ENCODE data around the gene GGN.

GGN gene

DNA sequence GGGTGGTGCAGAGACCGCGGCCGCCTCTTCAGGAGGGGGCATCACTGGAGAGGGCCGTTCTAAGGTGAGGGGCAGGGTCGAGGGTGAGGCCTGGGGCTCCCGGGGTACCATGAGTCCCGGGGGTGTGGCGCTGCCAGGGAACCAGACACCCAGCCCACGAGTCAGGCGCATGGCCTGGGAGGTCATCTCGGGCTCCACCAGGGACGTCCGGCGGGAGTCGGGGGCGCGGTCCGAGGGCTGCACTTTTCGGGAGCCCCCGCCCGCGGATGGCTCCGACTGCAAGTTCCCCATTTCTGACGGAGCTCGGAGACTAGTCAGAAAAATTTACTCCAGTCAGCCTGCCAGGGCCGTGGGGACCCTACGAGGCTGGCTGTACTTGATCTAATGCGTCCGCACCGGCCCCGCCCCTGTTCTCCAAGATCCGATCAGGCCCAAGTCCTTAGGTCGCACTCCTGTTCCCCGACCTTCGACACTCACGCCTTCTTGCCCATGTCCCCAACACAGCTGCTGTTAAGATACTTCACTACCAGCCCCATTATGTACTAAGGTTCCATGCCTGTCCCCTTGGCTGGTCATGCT lies 774 bp downstream of the GGN start:
- intact Hi-C loops (cut with micrococcal nuclease) = no loop called here
- Mint-ChIP-seq H3K36me3 (ENCODE audit: low read depth) (peaks cover 44% of the 10 kb centered on the region), H3K27ac (peak overlapping the region; percentile 84), H3K4me1 (ENCODE audit: low read depth) (peaks cover 34% of the 10 kb centered on the region), H3K27me3 (peaks cover 61% of the 10 kb centered on the region), H3K9me3 (no peaks in the 10 kb centered on the region), H3K4me3 (peak overlapping the region; percentile 81)

DNA sequence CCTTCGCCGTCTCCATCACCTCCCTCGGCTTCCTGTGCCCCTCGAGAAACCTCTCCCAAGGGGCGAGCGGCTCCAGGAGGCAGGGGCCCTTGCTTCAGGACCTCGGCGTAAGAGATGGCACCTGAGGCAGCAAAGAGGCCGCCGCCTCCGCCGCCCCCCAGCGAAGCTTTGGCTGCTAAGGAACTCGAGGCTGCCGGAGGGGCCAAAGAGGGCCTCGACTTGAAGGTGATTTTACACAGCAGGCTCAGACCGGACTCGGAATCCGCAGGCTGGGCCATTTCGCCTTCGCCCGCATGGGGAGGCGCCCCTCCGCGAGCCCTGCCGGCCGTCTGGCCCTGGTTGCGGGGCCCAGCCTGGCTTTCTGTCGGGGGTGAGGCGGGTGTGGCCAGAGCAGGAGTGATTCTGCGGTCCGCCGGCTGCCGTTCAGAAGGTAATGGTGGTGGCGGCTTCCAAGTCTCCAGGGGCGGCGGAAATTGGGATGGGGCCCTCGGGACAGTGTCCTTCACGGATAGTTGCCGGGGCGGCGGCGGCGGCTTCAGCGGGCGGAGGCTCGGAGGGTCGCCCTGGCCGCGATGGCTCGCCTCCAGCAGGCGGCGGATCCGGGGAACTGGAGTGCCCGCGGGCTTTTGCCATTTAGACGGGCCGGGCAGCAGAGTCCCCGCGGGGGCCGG lies 1.4 kb downstream of the GGN start:
- Mint-ChIP-seq H3K9me3 (no peaks in the 10 kb centered on the region), H3K4me3 (peak overlapping the region; percentile 81), H3K36me3 (ENCODE audit: low read depth) (peaks cover 50% of the 10 kb centered on the region), H3K27me3 (peaks cover 54% of the 10 kb centered on the region), H3K27ac (peak overlapping the region; percentile 84), H3K4me1 (ENCODE audit: low read depth) (peaks cover 34% of the 10 kb centered on the region)
- intact Hi-C loops (cut with micrococcal nuclease) = no loop called here

DNA sequence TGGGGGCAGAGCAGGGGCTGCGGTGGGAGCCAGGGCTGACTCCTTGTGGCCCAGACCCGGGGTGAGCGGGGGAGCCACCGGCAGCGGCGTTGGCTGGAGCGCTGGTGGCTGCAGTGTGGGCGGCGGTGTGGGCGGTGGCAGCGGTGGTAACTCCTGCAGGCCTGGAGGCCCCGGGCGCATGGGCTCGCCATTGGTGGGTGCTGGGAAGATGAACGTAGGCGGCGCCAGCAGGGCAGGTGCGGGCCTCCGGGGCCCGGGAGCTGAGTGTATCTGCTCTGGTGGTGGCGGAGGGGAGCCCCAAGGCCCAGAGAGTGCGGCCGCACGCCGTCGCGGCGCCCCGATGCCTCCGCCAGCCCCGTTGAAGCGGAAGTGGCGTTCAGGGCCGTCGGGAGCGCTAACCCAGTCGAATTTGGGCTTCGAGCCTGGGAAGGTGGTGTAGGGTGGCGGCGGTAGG lies 2.0 kb downstream of the GGN start:
- intact Hi-C loops (cut with micrococcal nuclease) = no loop called here
- no peaks in the 10 kb centered on the region for H3K9me3 Mint-ChIP-seq
- peaks cover 34% of the 10 kb centered on the region for H3K4me1 Mint-ChIP-seq (ENCODE audit: low read depth)
- peak overlapping the region; percentile 11 for H3K4me3 Mint-ChIP-seq
- peaks cover 48% of the 10 kb centered on the region for H3K27me3 Mint-ChIP-seq
- H3K27ac Mint-ChIP-seq = no peak overlapping the region
- H3K36me3 Mint-ChIP-seq (ENCODE audit: low read depth) = peaks cover 56% of the 10 kb centered on the region

DNA sequence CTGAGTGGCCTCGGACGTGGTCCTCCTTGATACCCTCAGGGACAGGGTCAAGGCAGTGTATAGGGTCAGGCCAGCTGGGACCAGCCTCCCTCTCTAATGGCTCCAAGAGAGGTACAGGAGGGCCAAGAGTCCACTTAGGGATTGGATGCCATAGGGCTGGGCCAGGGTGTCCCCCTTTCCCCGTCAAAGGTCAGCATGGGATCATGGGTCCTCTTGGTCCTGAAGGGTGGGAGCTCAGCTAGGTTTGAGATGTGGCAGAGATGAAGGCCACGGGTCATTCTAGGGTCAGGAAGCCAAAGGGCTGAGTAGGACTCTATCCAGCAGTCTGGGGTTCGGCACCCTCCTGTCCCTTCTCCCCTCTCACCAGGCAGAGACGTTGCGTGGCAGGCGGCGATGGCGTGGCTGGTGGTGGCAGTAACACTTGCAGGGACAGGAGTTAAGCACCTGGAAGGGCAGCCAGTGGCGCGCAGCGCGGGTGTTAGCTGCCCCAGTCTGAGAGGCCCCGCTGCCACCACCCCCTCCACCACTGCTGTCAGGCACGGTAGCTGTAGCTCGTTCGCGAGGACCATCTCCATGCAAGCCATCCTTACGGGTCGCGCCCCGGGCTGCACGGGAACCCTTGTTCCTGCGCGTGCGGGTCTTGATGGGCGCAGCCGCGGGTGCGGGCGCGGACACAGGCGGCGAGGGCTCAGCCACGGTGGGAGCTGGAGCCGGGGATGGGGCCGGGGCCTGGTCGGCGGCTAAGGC lies 2.6 kb downstream of the GGN start:
- Mint-ChIP-seq H3K9me3 (no peaks in the 10 kb centered on the region), H3K27me3 (peaks cover 44% of the 10 kb centered on the region), H3K4me3 (no peak overlapping the region), H3K27ac (no peak overlapping the region), H3K36me3 (ENCODE audit: low read depth) (peaks cover 62% of the 10 kb centered on the region), H3K4me1 (ENCODE audit: low read depth) (peaks cover 34% of the 10 kb centered on the region)
- intact Hi-C loops (cut with micrococcal nuclease) = no loop called here

DNA sequence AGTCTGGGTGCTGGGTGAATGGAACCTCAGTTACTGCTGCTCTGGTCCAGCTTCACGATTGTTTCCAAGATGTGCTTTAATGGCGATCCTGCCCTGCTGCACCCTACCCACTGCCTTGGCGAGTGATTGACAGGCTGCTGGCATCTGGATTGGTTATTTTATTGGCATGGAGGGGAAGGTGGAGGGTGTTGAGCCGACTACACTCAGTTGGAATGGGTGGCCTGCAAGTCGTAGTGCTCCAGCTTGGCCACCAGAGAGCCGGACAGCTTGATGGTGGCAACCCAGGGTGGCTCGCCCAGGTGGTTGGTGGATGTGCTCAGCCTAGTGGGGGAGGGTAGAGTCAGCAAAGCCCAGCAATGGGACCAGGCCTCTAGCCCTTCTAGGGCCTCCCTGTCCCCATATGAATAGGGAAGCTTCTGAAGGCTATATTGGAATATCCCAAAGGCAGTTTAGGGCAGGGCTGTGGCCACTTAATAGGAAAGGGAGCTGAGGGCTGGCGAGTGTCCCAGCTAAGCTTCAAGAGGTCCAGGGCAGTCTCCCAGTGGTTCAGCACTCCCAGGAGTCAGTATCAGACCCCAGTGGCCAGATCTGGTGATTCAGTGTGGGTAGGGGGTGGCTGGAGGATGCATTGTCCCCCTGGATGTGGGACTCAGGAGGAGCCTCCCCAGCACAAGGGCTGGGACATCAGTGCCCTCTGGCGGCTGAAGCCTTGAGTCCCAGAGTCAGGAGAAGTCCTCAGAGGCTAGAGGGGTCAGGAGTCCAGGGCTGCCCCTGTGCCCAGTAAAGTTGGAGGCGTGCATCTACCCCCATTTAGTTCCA lies 3.4 kb downstream of the GGN start:
- Mint-ChIP-seq H3K9me3 (no peaks in the 10 kb centered on the region), H3K36me3 (ENCODE audit: low read depth) (peaks cover 70% of the 10 kb centered on the region), H3K4me1 (ENCODE audit: low read depth) (peaks cover 37% of the 10 kb centered on the region), H3K27ac (no peak overlapping the region), H3K4me3 (no peak overlapping the region), H3K27me3 (peaks cover 36% of the 10 kb centered on the region)
- intact Hi-C loops (cut with micrococcal nuclease) = no loop called here

DNA sequence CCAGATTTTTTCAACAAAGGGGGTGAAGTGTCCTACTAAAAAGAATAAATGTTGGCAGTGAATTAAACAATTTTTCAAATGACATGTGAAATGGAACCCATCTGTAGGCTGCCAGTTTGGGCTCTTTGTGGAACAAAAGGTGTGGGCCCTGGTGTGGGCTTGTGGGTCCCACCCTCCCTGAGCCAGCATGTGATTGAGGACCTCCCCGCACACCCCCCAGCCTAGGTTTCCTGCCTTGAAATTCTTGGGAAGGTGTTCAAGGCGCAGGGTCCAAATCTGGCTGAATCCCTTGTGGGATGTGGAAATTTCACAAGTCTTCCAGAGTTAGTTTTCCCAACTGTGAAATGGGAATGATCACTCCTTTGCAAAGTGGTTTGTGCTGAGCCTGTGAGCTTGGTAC lies 4.1 kb downstream of the GGN start:
- Mint-ChIP-seq H3K27me3 (peaks cover 29% of the 10 kb centered on the region), H3K27ac (no peak overlapping the region)

DNA sequence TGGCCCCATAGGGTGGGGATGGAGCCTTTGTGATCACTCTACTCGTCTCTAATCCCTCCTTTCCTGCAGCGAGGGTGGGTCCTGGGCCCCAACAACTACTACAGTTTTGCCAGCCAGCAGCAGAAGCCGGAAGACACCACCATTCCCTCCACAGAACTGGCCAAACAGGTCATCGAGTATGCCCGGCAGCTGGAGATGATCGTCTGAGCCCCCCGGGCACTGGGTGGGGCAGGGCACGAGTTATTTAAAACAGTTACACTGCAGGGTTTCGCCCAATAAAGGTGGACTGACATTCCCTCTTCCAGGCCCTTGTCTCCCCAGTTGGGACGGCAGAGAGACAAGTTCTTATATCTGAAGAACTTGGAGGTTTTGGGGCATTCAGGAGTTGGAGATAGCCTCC lies 4.7 kb downstream of the GGN start:
- Mint-ChIP-seq H3K4me1 (ENCODE audit: low read depth) (peaks cover 37% of the 10 kb centered on the region), H3K9me3 (no peaks in the 10 kb centered on the region), H3K4me3 (no peak overlapping the region), H3K36me3 (ENCODE audit: low read depth) (peaks cover 81% of the 10 kb centered on the region), H3K27ac (no peak overlapping the region), H3K27me3 (peaks cover 27% of the 10 kb centered on the region)
- intact Hi-C loops (cut with micrococcal nuclease) = no loop called here

More for the DNA sequence above, 4.1 kb downstream of the GGN start:
- H3K4me3 Mint-ChIP-seq = no peak overlapping the region
- H3K36me3 Mint-ChIP-seq (ENCODE audit: low read depth) = peaks cover 77% of the 10 kb centered on the region
- H3K9me3 Mint-ChIP-seq = no peaks in the 10 kb centered on the region
- intact Hi-C loops (cut with micrococcal nuclease) = no loop called here
- peaks cover 39% of the 10 kb centered on the region for H3K4me1 Mint-ChIP-seq (ENCODE audit: low read depth)

DNA sequence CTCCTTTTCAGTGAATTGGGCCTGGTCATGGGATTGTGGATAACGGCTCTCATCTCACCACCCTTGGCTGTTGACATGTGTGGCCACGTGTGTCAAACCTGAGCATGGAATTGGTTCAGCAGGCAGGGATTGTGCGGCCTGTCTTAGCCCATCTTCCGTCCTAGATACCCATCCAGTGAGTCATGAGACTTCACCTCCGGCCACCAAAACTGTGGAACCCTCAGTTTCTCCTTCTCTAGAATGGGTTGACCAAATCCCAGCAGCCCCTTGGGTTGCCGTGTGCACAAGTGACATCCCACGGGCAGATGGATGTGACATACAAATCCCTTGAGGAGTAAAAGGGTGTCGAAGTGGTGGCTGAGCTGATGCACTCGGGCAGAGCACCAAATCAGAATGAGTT lies 6.7 kb downstream of the GGN start:
- intact Hi-C loops (cut with micrococcal nuclease) = no loop called here
- peaks cover 97% of the 10 kb centered on the region for H3K36me3 Mint-ChIP-seq (ENCODE audit: low read depth)
- H3K4me1 Mint-ChIP-seq (ENCODE audit: low read depth) = peaks cover 33% of the 10 kb centered on the region
- no peaks in the 10 kb centered on the region for H3K9me3 Mint-ChIP-seq
- H3K27me3 Mint-ChIP-seq = peaks cover 21% of the 10 kb centered on the region
- no peak overlapping the region for H3K27ac Mint-ChIP-seq
- H3K4me3 Mint-ChIP-seq = no peak overlapping the region

DNA sequence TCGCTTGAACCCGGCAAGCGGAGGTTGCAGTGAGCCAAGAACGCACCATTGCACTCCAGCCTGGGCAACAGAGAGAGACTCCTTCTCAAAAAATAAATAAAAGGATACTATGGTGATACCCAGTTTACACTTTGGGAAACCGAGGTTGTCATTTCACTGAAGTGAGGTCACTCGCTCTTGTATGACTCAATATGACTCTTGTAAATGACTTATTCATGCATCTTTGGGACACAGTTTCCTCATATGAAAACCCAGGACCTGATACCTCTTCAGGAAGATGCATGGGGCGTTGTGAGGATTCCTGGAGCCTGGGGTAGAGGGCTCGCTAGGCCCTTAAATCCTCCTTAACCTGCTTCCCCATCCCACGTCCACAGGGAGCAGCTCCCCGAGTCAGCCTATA lies 9.0 kb downstream of the GGN start:
- Mint-ChIP-seq H3K9me3 (no peaks in the 10 kb centered on the region), H3K4me3 (no peak overlapping the region), H3K4me1 (ENCODE audit: low read depth) (peaks cover 26% of the 10 kb centered on the region), H3K36me3 (ENCODE audit: low read depth) (peaks cover 90% of the 10 kb centered on the region), H3K27me3 (peaks cover 3% of the 10 kb centered on the region), H3K27ac (no peak overlapping the region)
- intact Hi-C loops (cut with micrococcal nuclease) = no loop called here

DNA sequence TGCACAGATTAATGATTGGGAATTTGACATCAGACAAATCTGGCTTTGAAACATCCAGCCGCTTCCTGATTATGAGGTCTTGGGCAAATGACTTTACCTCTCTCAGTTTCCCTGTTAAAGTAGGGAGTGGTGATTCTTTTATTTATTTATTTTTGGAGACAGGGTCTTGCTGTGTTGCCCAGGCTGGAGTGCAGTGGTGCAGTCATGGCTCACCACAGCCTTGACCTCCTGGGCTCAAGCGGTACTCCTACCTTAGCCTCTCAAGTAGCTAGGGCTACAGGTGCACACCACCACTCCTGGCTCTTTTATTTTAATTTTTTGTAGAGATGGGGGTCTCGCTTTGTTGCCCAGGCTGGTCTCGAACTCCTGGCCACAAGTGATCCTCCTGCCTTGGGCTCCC lies 10.8 kb downstream of the GGN start:
- Mint-ChIP-seq H3K4me3 (no peak overlapping the region), H3K36me3 (ENCODE audit: low read depth) (peaks cover 71% of the 10 kb centered on the region), H3K27ac (no peak overlapping the region), H3K4me1 (ENCODE audit: low read depth) (peaks cover 26% of the 10 kb centered on the region), H3K9me3 (no peaks in the 10 kb centered on the region), H3K27me3 (peaks cover 4% of the 10 kb centered on the region)
- intact Hi-C loops (cut with micrococcal nuclease) = no loop called here

DNA sequence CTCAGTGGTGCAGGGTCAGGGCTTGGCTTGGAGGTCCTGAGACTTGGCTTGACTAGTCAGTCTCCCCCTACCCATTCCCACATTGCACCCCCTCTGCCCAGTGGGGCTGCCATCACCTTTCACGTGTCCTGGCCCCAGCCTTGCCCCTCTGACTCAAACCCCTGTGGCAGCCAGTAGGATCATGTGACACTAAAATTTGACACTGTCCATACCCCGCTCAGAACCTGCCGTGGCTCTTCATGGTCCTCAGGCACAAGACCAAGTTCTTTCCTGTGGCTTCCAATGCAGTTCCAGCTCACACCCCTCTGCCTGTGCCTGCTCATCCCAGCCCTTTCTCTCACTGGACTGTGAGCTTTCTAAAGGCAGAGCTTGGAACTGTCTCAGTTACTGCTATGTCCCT lies 11.3 kb downstream of the GGN start:
- H3K27me3 Mint-ChIP-seq = peaks cover 4% of the 10 kb centered on the region
- H3K9me3 Mint-ChIP-seq = no peaks in the 10 kb centered on the region
- peaks cover 26% of the 10 kb centered on the region for H3K4me1 Mint-ChIP-seq (ENCODE audit: low read depth)
- peaks cover 67% of the 10 kb centered on the region for H3K36me3 Mint-ChIP-seq (ENCODE audit: low read depth)
- H3K27ac Mint-ChIP-seq = no peak overlapping the region
- intact Hi-C loops (cut with micrococcal nuclease) = no loop called here
- H3K4me3 Mint-ChIP-seq = peak overlapping the region; percentile 39

DNA sequence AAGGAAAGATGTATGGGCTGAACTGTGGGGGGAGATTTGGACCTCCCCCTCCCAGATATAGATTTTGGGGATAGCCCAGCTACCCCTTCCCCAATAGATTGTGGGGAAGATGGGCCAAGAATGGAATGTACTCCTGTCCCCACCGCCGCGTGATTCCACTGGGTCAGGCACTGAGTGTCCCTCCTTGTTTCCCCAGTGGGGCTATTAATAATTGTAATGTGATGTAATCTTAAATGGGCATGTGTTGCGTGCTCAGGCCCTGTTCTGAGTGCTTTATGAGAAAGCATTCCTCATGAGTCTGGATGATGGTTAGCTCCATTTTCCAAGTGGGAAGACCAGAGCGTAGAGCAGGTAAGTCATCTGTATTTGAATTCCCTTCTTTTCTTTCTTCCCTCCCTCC lies 12.1 kb downstream of the GGN start:
- Mint-ChIP-seq H3K4me3 (peak overlapping the region; percentile 92), H3K9me3 (no peaks in the 10 kb centered on the region)

DNA sequence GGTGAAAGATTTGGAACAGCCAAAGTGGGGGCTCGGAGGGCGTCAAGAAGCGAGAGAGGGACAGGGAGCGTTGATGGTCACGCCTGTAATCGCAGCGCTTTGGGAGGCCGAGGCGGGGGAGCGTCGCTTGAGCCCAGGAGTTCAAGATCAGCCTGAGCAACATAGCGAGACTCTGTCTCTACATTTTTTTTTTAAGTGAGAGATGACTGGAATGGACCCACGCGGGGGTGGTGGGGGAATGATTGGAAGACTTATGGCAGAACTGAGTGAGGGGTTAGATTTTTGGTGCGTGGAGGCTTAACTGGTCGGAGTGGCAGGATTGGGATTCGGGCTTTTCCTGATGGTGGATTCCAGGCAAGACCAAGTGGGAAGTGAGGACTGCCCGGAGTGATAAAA lies 12.7 kb downstream of the GGN start:
- Mint-ChIP-seq H3K27ac (peak overlapping the region; percentile 95), H3K4me1 (ENCODE audit: low read depth) (peaks cover 26% of the 10 kb centered on the region), H3K36me3 (ENCODE audit: low read depth) (peaks cover 52% of the 10 kb centered on the region), H3K27me3 (peaks cover 10% of the 10 kb centered on the region), H3K9me3 (no peaks in the 10 kb centered on the region), H3K4me3 (peak overlapping the region; percentile 92)
- intact Hi-C loops (cut with micrococcal nuclease) = no loop called here

More for the DNA sequence above, 12.1 kb downstream of the GGN start:
- peaks cover 5% of the 10 kb centered on the region for H3K27me3 Mint-ChIP-seq
- peak overlapping the region; percentile 95 for H3K27ac Mint-ChIP-seq
- peaks cover 58% of the 10 kb centered on the region for H3K36me3 Mint-ChIP-seq (ENCODE audit: low read depth)
- intact Hi-C loops (cut with micrococcal nuclease) = no loop called here
- H3K4me1 Mint-ChIP-seq (ENCODE audit: low read depth) = peaks cover 26% of the 10 kb centered on the region
